CD4-positive, alpha-beta T cell treated with Interleukin-1 beta for 1 hour (primary cell): ENCODE measurements around the gene CLCN6.

ENCODE experiments used
- DNase-seq, 2 donors: peaks; one replicate each; pipeline ENCODE4 v3.0.0-alpha.2; 2020 to 2022

Gene CLCN6

GRCh38 chr1:11831945-11832725, 26.1 kb downstream of the CLCN6 start:
- no peak for DNase-seq

- DNase-seq = no peak
Observed at GRCh38 chr1:11833497-11833896, 27.5 kb downstream of the CLCN6 start.

GRCh38 chr1:11833900-11834299, 27.9 kb downstream of the CLCN6 start:
- DNase-seq = no peak

GRCh38 chr1:11835441-11836225, 29.6 kb downstream of the CLCN6 start:
- DNase-seq = no peak

- no peak for DNase-seq
Observed at GRCh38 chr1:11836955-11837766, 31.2 kb downstream of the CLCN6 start.

GRCh38 chr1:11837767-11838348, 31.9 kb downstream of the CLCN6 start:
- DNase-seq = no peak

GRCh38 chr1:11838349-11839272, 32.6 kb downstream of the CLCN6 start:
- peak; percentile 72 to 73 for DNase-seq

- DNase-seq = no peak
Observed at GRCh38 chr1:11839727-11840705, 34.0 kb downstream of the CLCN6 start.

- peak in 1 of 2 donors; percentile 10 for DNase-seq
Observed at GRCh38 chr1:11841245-11842153, 35.5 kb downstream of the CLCN6 start.

- peak in 1 of 2 donors; percentile 15 for DNase-seq
Observed at GRCh38 chr1:11842154-11843041, 36.4 kb downstream of the CLCN6 start.

GRCh38 chr1:11845641-11846335, 39.8 kb downstream of the CLCN6 start:
- DNase-seq = no peak

GRCh38 chr1:11847667-11848372, 41.8 kb downstream of the CLCN6 start, which contains the start of gene NPPA:
NPPA (minus strand) TSS chr1:11847783; CDS start chr1:11847684, 99 bp downstream.
- DNase-seq = no peak

GRCh38 chr1:11848373-11848700, 42.3 kb downstream of the CLCN6 start:
- no peak for DNase-seq

- DNase-seq = no peak
Observed at GRCh38 chr1:11850156-11850555, 44.2 kb downstream of the CLCN6 start.

GRCh38 chr1:11851180-11851579, 45.2 kb downstream of the CLCN6 start:
- DNase-seq = no peak

GRCh38 chr1:11854519-11854918, 48.5 kb downstream of the CLCN6 start:
- DNase-seq = no peak

- no peak for DNase-seq
Observed at GRCh38 chr1:11855430-11855829, 49.4 kb downstream of the CLCN6 start.
